HG02870 (cell line): ENCODE results near the gene CCL7.
"Not testable (repeated sequence)": the region's sequence is repeated elsewhere in the genome, so short reads cannot be mapped to it uniquely, and the experiment has no call there.

Experiments used
- ATAC-seq: cut with Tn5 transposase; IDR thresholded peaks from one replicate; pipeline ENCODE4 v1.9.1; 2021; ENCODE audit warnings: mild to moderate bottlenecking, moderate library complexity; ENCODE audit not compliant: unreplicated experiment

Gene CCL7

GRCh38 chr17:34269969-34270368 is at the start of gene CCL7:
Gene CCL7 (plus strand): TSS chr17:34270221. CDS start chr17:34270291, 70 bp downstream.
- ATAC-seq = no peak

GRCh38 chr17:34220752-34221395 is 49.1 kb upstream of the CCL7 start:
- no peak for ATAC-seq

DNA sequence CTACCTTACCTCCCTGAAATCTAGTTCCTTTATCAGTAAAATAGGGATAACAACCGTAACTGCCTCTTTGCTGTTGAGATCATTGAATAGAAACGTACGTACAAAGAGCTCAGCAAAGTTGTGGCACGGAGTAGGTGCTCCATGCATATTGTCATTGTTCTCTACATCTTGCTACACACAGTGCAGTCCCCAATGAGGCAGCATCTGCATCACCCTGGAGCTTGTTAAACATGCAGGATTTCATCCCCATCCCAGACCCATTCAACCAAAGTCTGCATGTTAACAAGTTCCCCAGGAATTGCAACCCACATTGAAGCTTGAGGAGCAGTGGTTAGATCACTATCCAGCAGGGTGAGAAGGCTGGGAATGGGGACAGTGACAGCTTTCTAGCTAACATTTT is 48.6 kb upstream of the CCL7 start:
- no peak for ATAC-seq

DNA sequence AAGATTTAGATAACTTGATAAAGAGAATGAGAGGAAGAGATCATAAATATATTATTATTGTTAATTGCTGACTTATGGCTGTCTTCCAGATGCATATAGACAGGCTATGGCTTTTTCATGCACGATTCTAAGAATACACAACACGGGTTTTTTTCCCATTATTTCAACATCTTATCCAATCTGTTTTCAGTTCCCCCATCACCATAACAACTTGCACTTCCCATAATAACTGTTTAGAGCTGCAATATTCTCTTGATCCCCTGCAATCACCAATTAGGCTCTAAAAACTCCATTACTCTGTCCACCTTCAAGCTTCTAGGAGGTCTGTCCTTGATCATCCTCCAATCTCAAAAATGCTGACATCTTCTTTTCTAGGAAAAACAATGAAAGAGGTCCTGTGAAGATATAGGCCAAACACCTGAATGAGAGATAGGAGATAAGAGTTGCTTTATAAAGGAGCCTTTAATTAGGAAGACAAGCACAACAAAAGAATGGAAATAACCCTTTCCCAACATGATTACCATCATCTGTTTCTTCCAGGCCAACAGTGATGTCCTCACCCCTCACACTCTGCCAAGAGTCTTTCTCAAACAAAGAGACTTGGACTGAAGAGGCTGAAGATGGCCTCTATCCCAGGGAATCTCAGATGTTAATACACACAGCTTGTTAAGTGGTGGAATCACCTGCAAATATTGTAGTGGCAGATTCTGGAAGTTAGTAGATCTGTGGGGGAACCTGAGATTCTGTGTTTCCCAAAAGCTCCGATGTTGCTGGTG is 47.1 kb upstream of the CCL7 start:
- ATAC-seq = no peak

DNA sequence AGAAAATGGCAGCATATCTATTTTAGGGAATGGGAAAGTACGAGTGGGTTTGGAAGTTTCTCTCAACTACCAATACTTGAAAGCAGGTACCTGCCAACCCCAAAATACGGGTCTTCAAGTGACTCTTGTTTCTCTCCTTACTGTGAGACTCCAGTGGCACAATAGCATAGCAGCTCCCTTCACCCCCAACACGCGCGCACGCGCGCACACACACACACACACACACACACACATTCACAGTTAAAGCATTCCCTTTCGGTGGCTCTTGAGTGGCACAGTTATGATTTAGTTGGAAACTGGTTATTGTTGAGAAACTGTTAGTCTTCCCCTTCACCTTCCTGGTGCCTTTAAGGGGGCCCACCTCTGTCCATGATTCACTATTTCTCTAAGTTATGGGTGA is 45.0 kb upstream of the CCL7 start:
- ATAC-seq = no peak

- no peak for ATAC-seq
Observed at GRCh38 chr17:34226011-34226743, 43.8 kb upstream of the CCL7 start.

GRCh38 chr17:34226744-34227034 is 43.3 kb upstream of the CCL7 start:
- ATAC-seq = no peak

- not testable (repeated sequence) for ATAC-seq
Observed at GRCh38 chr17:34227293-34227692, 42.7 kb upstream of the CCL7 start.

- no peak for ATAC-seq
Observed at GRCh38 chr17:34227707-34228106, 42.3 kb upstream of the CCL7 start.

GRCh38 chr17:34228781-34229180 is 41.2 kb upstream of the CCL7 start:
- ATAC-seq = no peak

GRCh38 chr17:34230342-34230741 is 39.7 kb upstream of the CCL7 start:
- ATAC-seq = no peak

GRCh38 chr17:34234616-34235015 is 35.4 kb upstream of the CCL7 start:
- no peak for ATAC-seq

- ATAC-seq = no peak
Observed at GRCh38 chr17:34235389-34236028, 34.5 kb upstream of the CCL7 start.

GRCh38 chr17:34236281-34236892 is 33.6 kb upstream of the CCL7 start:
- no peak for ATAC-seq

DNA sequence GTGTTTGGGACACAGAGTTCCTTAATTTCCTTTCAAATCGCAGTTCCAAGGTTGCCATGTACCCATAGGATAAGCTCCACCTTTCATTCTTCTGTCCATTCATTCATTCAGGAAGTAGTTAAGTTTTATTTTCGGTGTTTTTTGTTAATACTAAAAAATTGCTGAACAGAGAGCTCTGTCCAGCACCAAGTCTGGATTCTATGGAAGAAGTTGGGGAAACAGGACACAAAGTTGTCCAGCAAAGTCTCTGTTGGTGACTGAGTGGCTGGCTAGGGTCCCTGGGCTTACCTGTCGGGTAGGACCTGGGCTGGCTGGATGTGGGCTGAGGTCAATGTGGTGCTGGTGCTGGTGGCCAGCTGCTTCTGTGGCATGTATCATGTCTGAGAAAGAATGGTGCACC is 32.6 kb upstream of the CCL7 start:
- ATAC-seq = no peak

GRCh38 chr17:34241062-34241461 is 29.0 kb upstream of the CCL7 start:
- ATAC-seq = no peak

DNA sequence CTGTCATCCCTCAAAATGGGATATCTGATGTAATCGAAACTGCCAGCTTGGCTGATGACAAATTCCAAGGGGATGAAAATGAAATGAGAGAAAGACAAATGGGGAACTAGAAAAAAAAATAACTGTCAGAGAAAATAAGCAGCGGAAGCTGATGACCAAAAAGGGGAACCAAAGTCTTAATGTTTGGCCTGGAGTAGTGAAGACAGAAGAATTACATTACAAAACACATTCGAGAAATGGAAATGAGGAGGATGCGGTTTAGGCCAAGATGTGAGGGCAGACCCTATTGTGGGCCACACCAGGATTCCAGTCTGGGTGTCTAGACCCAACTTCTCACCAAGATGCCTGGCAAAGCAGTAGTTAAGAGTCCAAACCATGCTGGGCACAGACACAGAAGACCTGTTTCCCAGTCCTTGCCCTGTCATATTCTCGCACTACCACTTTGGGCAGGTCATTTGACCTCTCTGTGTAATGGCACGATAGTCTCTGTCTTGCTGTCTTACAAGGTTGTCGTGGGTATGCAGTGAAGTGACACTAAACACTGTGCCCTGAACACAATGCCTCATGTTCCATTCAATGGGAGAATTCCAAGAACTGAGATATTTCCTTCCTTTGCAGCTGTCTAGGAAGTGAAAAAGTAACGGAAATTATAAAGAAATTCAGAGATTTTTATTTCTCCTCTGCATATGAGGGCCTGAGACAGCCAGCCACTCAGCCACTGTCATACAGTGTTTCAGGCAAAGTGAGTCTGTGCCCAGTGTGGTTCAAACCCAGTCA is 27.2 kb upstream of the CCL7 start:
- ATAC-seq = no peak

DNA sequence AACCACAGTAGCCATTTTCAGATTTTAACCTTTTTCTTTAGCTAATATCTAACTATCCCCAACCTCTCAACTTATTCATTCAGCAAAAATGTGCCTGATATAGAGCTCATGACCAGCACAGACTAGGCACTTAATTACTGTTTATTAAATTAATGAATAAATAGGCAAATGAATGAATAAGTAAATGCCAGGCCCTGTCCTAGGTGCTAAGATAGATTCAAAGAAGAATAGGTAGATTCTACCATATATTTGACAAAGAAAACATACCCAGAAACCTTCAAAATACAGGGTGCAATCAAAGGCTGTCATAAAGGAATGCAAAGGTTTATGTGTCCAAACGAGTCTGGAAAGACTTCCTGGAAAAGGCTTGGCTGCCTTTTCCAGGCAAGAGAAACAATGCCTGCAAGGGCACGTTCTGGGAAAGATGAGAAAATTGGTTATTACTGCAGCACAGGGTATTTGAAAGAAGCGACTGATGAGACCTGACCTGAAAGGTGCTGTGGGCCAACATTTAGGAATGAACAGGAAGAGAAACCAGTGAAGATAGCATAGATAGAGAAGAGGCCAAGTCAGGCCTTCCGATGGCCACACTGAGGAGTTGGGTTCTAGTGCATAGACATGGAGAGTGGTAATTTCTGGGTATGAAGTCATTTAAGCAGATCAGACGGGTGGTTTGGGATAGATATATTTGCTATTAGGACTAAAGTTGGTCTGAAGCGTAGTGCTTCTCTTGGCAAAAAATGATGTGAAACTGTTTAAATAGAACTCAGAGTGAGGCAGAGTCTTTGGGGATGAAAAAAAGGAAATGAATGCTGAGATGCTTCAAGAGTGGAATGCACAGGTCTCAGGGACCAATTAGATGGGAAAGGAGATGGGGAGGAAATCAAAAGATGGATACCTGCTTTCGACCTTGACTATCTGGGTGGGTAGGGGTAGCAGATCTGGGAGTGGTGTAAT is 26.4 kb upstream of the CCL7 start:
- no peak for ATAC-seq

DNA sequence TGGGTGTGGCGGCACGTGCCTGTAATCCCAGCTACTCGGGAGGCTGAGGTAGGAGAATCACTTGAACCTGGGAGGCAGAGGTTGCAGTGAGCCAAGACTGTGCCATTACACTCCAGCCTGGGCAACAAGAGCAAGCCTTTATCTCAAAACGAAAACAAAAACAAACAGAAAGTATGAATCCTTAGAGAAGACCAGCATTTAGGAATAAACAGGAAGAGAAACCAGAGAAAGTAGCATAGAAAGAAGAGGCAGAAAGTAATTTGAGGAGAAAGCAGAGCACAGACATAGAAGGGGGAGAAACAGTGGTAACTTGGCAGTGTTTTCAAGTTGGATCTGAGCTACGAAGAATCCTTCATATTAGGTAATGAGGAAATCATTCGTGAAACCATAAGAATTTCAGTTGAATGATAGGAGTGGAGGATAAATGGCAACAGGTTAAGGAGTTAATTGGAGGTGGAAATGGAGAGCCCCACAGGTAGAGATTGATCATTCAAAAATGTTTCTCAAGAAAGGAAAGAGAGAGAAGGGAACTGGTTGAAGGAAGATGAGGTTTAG is 24.6 kb upstream of the CCL7 start:
- ATAC-seq = no peak
